ENCODE data around the gene SCUBE2.
"Not testable (repeated sequence)": the region's sequence is repeated elsewhere in the genome, so short reads cannot be mapped to it uniquely, and the experiment has no call there.

Gene SCUBE2

DNA sequence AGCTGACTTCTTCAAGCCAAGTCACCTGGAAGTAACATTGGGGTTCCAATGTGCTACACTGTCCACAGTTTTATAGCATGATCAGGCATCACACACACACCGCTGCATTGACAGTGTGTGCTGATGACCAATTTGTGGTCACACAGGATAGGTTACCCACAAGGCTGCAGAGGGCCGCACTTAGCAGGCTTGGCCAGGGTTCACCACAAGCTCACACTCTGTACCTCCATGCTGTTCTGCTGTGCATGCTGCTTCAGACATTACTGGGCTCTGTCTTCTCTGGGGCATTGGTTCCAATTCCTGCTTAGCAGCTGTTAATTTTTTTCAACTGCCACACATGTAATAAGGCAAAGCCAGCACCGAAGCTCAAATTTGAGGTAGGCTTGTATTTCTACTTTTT is 76.6 kb downstream of the SCUBE2 start:
- no peaks in the 10 kb centered on the region for H3K79me1 ChIP-seq (ENCODE audit: low read length)
- H3K9ac ChIP-seq (ENCODE audit: low read length) = no peak overlapping the region
- H3K4me1 ChIP-seq (ENCODE audit: control insufficient read depth in 1 of 2, insufficient read depth in 2 of 2, low read length in 2 of 2) = no peaks in the 10 kb centered on the region
- no peak overlapping the region for H4K91ac ChIP-seq (ENCODE audit: low read depth, low read length)
- no peak overlapping the region for H3K27ac ChIP-seq (ENCODE audit: low read depth, low read length)
- no peak overlapping the region for H3K23ac ChIP-seq (ENCODE audit: low read length)
- no peaks in the 10 kb centered on the region for H3K27me3 ChIP-seq (ENCODE audit: insufficient read depth, low read length)
- WGBS (ENCODE audit: extremely low coverage, insufficient coverage, insufficient read length) = no CpG with 5 or more reads among the region's 3 CpGs
- no peaks in the 10 kb centered on the region for H3K9me3 ChIP-seq (ENCODE audit: insufficient read depth, low read depth, low read length)
- no peak overlapping the region for H4K12ac ChIP-seq (ENCODE audit: low read depth, low read length)
- DNase-seq = no peak
- no peak overlapping the region for H3K18ac ChIP-seq (ENCODE audit: low read length)
- no peak overlapping the region for H4K8ac ChIP-seq (ENCODE audit: low read depth, low read length)
- H2AFZ ChIP-seq (ENCODE audit: insufficient read depth, low read length, poor library complexity) = no peak overlapping the region
- H3K36me3 ChIP-seq (ENCODE audit: control insufficient read depth in 1 of 2, insufficient read depth in 2 of 2, low read length in 2 of 2) = no peaks in the 10 kb centered on the region
- H3K4ac ChIP-seq (ENCODE audit: low read depth, low read length) = no peak overlapping the region
- no peak overlapping the region for H3K14ac ChIP-seq (ENCODE audit: low read length)
- H2BK12ac ChIP-seq (ENCODE audit: low read length) = no peak overlapping the region
- no peaks in the 10 kb centered on the region for H3K79me2 ChIP-seq (ENCODE audit: control insufficient read depth, insufficient read depth, low read length, poor library complexity)
- H2BK5ac ChIP-seq (ENCODE audit: low read depth, low read length, poor library complexity) = no peak overlapping the region
- no peak overlapping the region for H2BK120ac ChIP-seq (ENCODE audit: insufficient read depth, low read length, poor library complexity)
- no peak overlapping the region for H2AK5ac ChIP-seq (ENCODE audit: low read length)
- H3K4me3 ChIP-seq (ENCODE audit: low read depth, low read length) = no peak overlapping the region
- H3K4me2 ChIP-seq (ENCODE audit: low read length) = no peak overlapping the region

DNA sequence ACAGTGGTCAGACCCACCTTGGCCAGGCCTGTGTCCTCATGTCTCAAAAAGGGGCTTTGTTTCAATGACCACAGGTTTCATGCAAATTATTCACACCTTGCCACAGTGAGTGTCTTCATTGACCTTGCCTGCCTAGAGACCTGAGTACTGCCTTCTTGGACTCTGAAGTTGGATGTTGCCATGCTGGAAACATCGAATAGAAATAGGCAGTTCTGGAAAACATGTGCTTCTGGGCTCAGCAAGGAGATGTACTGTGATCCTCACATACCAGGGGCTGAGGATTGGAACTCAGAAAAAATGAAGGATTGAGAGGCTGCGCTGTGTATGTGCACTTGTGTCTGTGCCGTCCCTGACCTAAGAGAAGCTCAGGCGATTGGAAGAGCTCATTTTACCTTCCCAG is 78.0 kb downstream of the SCUBE2 start:
- no peaks in the 10 kb centered on the region for H3K4me1 ChIP-seq (ENCODE audit: control insufficient read depth in 1 of 2, insufficient read depth in 2 of 2, low read length in 2 of 2)
- H3K18ac ChIP-seq (ENCODE audit: low read length) = no peak overlapping the region
- H3K79me1 ChIP-seq (ENCODE audit: low read length) = no peaks in the 10 kb centered on the region
- H3K23ac ChIP-seq (ENCODE audit: low read length) = no peak overlapping the region
- no peak for DNase-seq
- whole genome bisulfite sequencing (ENCODE audit: extremely low coverage, insufficient coverage, insufficient read length) = no CpG with 5 or more reads among the region's 4 CpGs
- no peak overlapping the region for H3K27ac ChIP-seq (ENCODE audit: low read depth, low read length)
- H3K4me2 ChIP-seq (ENCODE audit: low read length) = no peak overlapping the region
- H3K9ac ChIP-seq (ENCODE audit: low read length) = no peak overlapping the region
- no peak overlapping the region for H3K14ac ChIP-seq (ENCODE audit: low read length)
- no peak overlapping the region for H4K12ac ChIP-seq (ENCODE audit: low read depth, low read length)
- H4K91ac ChIP-seq (ENCODE audit: low read depth, low read length) = no peak overlapping the region
- H2BK120ac ChIP-seq (ENCODE audit: insufficient read depth, low read length, poor library complexity) = no peak overlapping the region
- no peak overlapping the region for H4K8ac ChIP-seq (ENCODE audit: low read depth, low read length)
- H2BK12ac ChIP-seq (ENCODE audit: low read length) = no peak overlapping the region
- no peak overlapping the region for H2AK5ac ChIP-seq (ENCODE audit: low read length)
- H3K27me3 ChIP-seq (ENCODE audit: insufficient read depth, low read length) = no peaks in the 10 kb centered on the region
- no peaks in the 10 kb centered on the region for H3K9me3 ChIP-seq (ENCODE audit: insufficient read depth, low read depth, low read length)
- no peaks in the 10 kb centered on the region for H3K79me2 ChIP-seq (ENCODE audit: control insufficient read depth, insufficient read depth, low read length, poor library complexity)
- H3K36me3 ChIP-seq (ENCODE audit: control insufficient read depth in 1 of 2, insufficient read depth in 2 of 2, low read length in 2 of 2) = no peaks in the 10 kb centered on the region
- no peak overlapping the region for H3K4me3 ChIP-seq (ENCODE audit: low read depth, low read length)
- H2BK5ac ChIP-seq (ENCODE audit: low read depth, low read length, poor library complexity) = no peak overlapping the region
- no peak overlapping the region for H3K4ac ChIP-seq (ENCODE audit: low read depth, low read length)
- H2AFZ ChIP-seq (ENCODE audit: insufficient read depth, low read length, poor library complexity) = no peak overlapping the region

DNA sequence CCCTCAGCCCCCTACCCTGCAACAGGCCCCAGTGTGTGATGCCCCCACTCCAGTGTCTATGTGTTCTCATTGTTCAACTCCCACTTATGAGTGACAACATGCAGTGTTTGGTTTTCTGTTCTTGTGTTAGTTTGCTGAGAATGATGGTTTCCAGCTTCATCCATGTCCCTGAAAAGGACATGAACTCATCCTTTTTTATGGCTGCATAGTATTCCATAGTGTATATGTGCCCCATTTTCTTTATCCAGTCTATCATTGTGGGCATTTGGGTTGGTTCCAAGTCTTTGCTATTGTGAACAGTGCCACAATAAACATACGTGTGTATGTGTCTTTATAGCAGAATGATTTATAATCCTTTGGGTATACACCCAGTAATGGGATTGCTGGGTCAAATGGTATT is 81.9 kb downstream of the SCUBE2 start:
- H3K36me3 ChIP-seq (ENCODE audit: control insufficient read depth in 1 of 2, insufficient read depth in 2 of 2, low read length in 2 of 2); H3K79me2 ChIP-seq (ENCODE audit: control insufficient read depth, insufficient read depth, low read length, poor library complexity); H3K4ac ChIP-seq (ENCODE audit: low read depth, low read length); H3K27me3 ChIP-seq (ENCODE audit: insufficient read depth, low read length); H3K4me2 ChIP-seq (ENCODE audit: low read length); H3K4me1 ChIP-seq (ENCODE audit: control insufficient read depth in 1 of 2, insufficient read depth in 2 of 2, low read length in 2 of 2); H3K9ac ChIP-seq (ENCODE audit: low read length); DNase-seq; H3K14ac ChIP-seq (ENCODE audit: low read length); H3K18ac ChIP-seq (ENCODE audit: low read length); H4K12ac ChIP-seq (ENCODE audit: low read depth, low read length); H2BK120ac ChIP-seq (ENCODE audit: insufficient read depth, low read length, poor library complexity); H2BK12ac ChIP-seq (ENCODE audit: low read length); H4K91ac ChIP-seq (ENCODE audit: low read depth, low read length); H2BK5ac ChIP-seq (ENCODE audit: low read depth, low read length, poor library complexity); H3K23ac ChIP-seq (ENCODE audit: low read length); H2AK5ac ChIP-seq (ENCODE audit: low read length); H2AFZ ChIP-seq (ENCODE audit: insufficient read depth, low read length, poor library complexity); H3K9me3 ChIP-seq (ENCODE audit: insufficient read depth, low read depth, low read length); H4K8ac ChIP-seq (ENCODE audit: low read depth, low read length); H3K27ac ChIP-seq (ENCODE audit: low read depth, low read length); H3K79me1 ChIP-seq (ENCODE audit: low read length); H3K4me3 ChIP-seq (ENCODE audit: low read depth, low read length): not testable (repeated sequence)
- no CpG with 5 or more reads among the region's 1 CpG for WGBS (ENCODE audit: extremely low coverage, insufficient coverage, insufficient read length)

- Histone ChIP-seq H4K12ac (ENCODE audit: low read depth, low read length) (no peak overlapping the region), H3K79me2 (ENCODE audit: control insufficient read depth, insufficient read depth, low read length, poor library complexity) (no peaks in the 10 kb centered on the region), H3K4me2 (ENCODE audit: low read length) (no peak overlapping the region), H3K27ac (ENCODE audit: low read depth, low read length) (no peak overlapping the region), H3K9ac (ENCODE audit: low read length) (no peak overlapping the region), H2AFZ (ENCODE audit: insufficient read depth, low read length, poor library complexity) (no peak overlapping the region), H3K14ac (ENCODE audit: low read length) (no peak overlapping the region), H2BK12ac (ENCODE audit: low read length) (no peak overlapping the region), H3K4me1 (ENCODE audit: control insufficient read depth in 1 of 2, insufficient read depth in 2 of 2, low read length in 2 of 2) (peaks cover 7% of the 10 kb centered on the region in 2 experiments), H2BK120ac (ENCODE audit: insufficient read depth, low read length, poor library complexity) (no peak overlapping the region), H3K36me3 (ENCODE audit: control insufficient read depth in 1 of 2, insufficient read depth in 2 of 2, low read length in 2 of 2) (no peaks in the 10 kb centered on the region), H3K4ac (ENCODE audit: low read depth, low read length) (no peak overlapping the region), H2AK5ac (ENCODE audit: low read length) (no peak overlapping the region), H3K18ac (ENCODE audit: low read length) (no peak overlapping the region), H4K91ac (ENCODE audit: low read depth, low read length) (no peak overlapping the region), H3K27me3 (ENCODE audit: insufficient read depth, low read length) (peaks cover 17% of the 10 kb centered on the region), H3K9me3 (ENCODE audit: insufficient read depth, low read depth, low read length) (peaks cover 3% of the 10 kb centered on the region), H2BK5ac (ENCODE audit: low read depth, low read length, poor library complexity) (no peak overlapping the region), H3K79me1 (ENCODE audit: low read length) (no peaks in the 10 kb centered on the region), H3K4me3 (ENCODE audit: low read depth, low read length) (no peak overlapping the region), H4K8ac (ENCODE audit: low read depth, low read length) (no peak overlapping the region), H3K23ac (ENCODE audit: low read length) (no peak overlapping the region)
- WGBS (ENCODE audit: extremely low coverage, insufficient coverage, insufficient read length) = no CpG with 5 or more reads among the region's 1 CpG
- no peak for DNase-seq
Measured at GRCh38 chr11:9008661-9009060, 82.7 kb downstream of the SCUBE2 start.
